Measurements from ENCODE around the gene TARBP1. TPM values are rescaled to one million over a fixed set of nuclear protein-coding genes. Genes with fewer than 3 reads are reported as not detected.
A peak's percentile ranks its signal among the peaks of the same experiment; 100 is the strongest.

TARBP1 gene
- total and polyA plus RNA-seq, 2 experiments from 2014 or later: 12.8 to 22.9 TPM

- no peaks in the 10 kb centered on the region for H3K9me2 ChIP-seq (replicated peaks; ENCODE audit: insufficient read depth)
- no peaks in the 10 kb centered on the region for H3K9me3 ChIP-seq (ENCODE audit: low read depth)
- H3K4me1 ChIP-seq (ENCODE audit: insufficient read depth): no peaks in the 10 kb centered on the region
- H3K27ac ChIP-seq: no peak overlapping the region
- no peak overlapping the region for H3K4me2 ChIP-seq
- H3K79me2 ChIP-seq: no peaks in the 10 kb centered on the region
- peak; percentile 46 for DNase-seq (ENCODE audit: low spot score)
- no peaks in the 10 kb centered on the region for H3K27me3 ChIP-seq
- no peak overlapping the region for H2AFZ ChIP-seq
- no peaks in the 10 kb centered on the region for H3K36me3 ChIP-seq (replicated peaks; ENCODE audit: insufficient read depth, low read depth)
- H3K4me3 ChIP-seq: no peak overlapping the region
- 62% methylated on average over 6 of the region's 6 CpGs for WGBS (ENCODE audit: low lambda C conversion rate, missing lambda C conversion rate)
- H4K20me1 ChIP-seq (ENCODE audit: insufficient read depth, poor library complexity, severe bottlenecking): no peaks in the 10 kb centered on the region
- no peak for TF ChIP-seq CTCF (IDR thresholded peaks at IDR 0.05; ENCODE audit: poor library complexity)
These were observed 20.5 kb downstream of the TARBP1 start for GRCh38 chr1:234458352-234459017.

- Histone ChIP-seq H3K79me2 (no peaks in the 10 kb centered on the region), H3K4me1 (ENCODE audit: insufficient read depth) (no peaks in the 10 kb centered on the region), H3K4me2 (no peak overlapping the region), H4K20me1 (ENCODE audit: insufficient read depth, poor library complexity, severe bottlenecking) (no peaks in the 10 kb centered on the region), H3K36me3 (replicated peaks; ENCODE audit: insufficient read depth, low read depth) (no peaks in the 10 kb centered on the region), H2AFZ (no peak overlapping the region), H3K4me3 (no peak overlapping the region), H3K27me3 (no peaks in the 10 kb centered on the region), H3K27ac (no peak overlapping the region), H3K9me2 (replicated peaks; ENCODE audit: insufficient read depth) (no peaks in the 10 kb centered on the region), H3K9me3 (ENCODE audit: low read depth) (no peaks in the 10 kb centered on the region)
- TF ChIP-seq EZH2phosphoT487 (IDR thresholded peaks at IDR 0.05; ENCODE audit: low read depth, severe bottlenecking, unreplicated experiment) (no peak), EZH2 (IDR thresholded peaks at IDR 0.05; ENCODE audit: borderline replicate concordance) (no peak), CTCF (IDR thresholded peaks at IDR 0.05; ENCODE audit: poor library complexity) (no peak)
- 88% methylated on average over 6 of the region's 6 CpGs for WGBS (ENCODE audit: low lambda C conversion rate, missing lambda C conversion rate)
- DNase-seq (ENCODE audit: low spot score): no peak
These were observed 24.1 kb downstream of the TARBP1 start for GRCh38 chr1:234454926-234455325.

- Histone ChIP-seq H3K36me3 (replicated peaks; ENCODE audit: insufficient read depth, low read depth) (peaks cover 5% of the 10 kb centered on the region), H3K9me3 (ENCODE audit: low read depth) (no peaks in the 10 kb centered on the region), H3K27ac (no peak overlapping the region), H3K4me2 (no peak overlapping the region), H3K9me2 (replicated peaks; ENCODE audit: insufficient read depth) (no peaks in the 10 kb centered on the region), H3K4me3 (no peak overlapping the region), H4K20me1 (ENCODE audit: insufficient read depth, poor library complexity, severe bottlenecking) (no peaks in the 10 kb centered on the region), H2AFZ (no peak overlapping the region), H3K79me2 (no peaks in the 10 kb centered on the region), H3K4me1 (ENCODE audit: insufficient read depth) (no peaks in the 10 kb centered on the region), H3K27me3 (no peaks in the 10 kb centered on the region)
- no peak for TF ChIP-seq EZH2 (IDR thresholded peaks at IDR 0.05; ENCODE audit: borderline replicate concordance)
- TF ChIP-seq CTCF (IDR thresholded peaks at IDR 0.05; ENCODE audit: poor library complexity): no peak
- TF ChIP-seq EZH2phosphoT487 (IDR thresholded peaks at IDR 0.05; ENCODE audit: low read depth, severe bottlenecking, unreplicated experiment): no peak
- DNase-seq (ENCODE audit: low spot score): no peak
- WGBS (ENCODE audit: low lambda C conversion rate, missing lambda C conversion rate): 95% methylated on average over 2 of the region's 2 CpGs
These were observed 26.5 kb downstream of the TARBP1 start for GRCh38 chr1:234452406-234452965.
